ENCODE results near the gene EVI5L. TPM values are rescaled to one million over a fixed set of nuclear protein-coding genes. Genes with fewer than 3 reads are reported as not detected.

The EVI5L gene
- total RNA-seq, 1 donor from 2014 or later, result 9.9 TPM

- no peak for TF ChIP-seq CTCF (IDR thresholded peaks at IDR 0.05; ENCODE audit: insufficient read depth, low read length, poor library complexity, severe bottlenecking)
- DNase-seq (ENCODE audit: low read depth), result no peak
- Histone ChIP-seq H3K36me3 (ENCODE audit: control insufficient read depth, insufficient read depth, low read length) (no peaks in the 10 kb centered on the region), H3K27me3 (ENCODE audit: control insufficient read depth, insufficient read depth, low read length) (peaks cover 4% of the 10 kb centered on the region), H3K4me3 (ENCODE audit: low read depth, low read length) (no peak overlapping the region)
These were observed 49.8 kb downstream of the EVI5L start for GRCh38 chr19:7879836-7880235.

- no peak for TF ChIP-seq CTCF (IDR thresholded peaks at IDR 0.05; ENCODE audit: insufficient read depth, low read length, poor library complexity, severe bottlenecking)
- DNase-seq (ENCODE audit: low read depth), result no peak
- H3K4me3 ChIP-seq (ENCODE audit: low read depth, low read length), result no peak overlapping the region
- H3K27me3 ChIP-seq (ENCODE audit: control insufficient read depth, insufficient read depth, low read length), result no peaks in the 10 kb centered on the region
- no peaks in the 10 kb centered on the region for H3K36me3 ChIP-seq (ENCODE audit: control insufficient read depth, insufficient read depth, low read length)
These were observed 51.9 kb downstream of the EVI5L start for GRCh38 chr19:7881910-7882309.

DNA sequence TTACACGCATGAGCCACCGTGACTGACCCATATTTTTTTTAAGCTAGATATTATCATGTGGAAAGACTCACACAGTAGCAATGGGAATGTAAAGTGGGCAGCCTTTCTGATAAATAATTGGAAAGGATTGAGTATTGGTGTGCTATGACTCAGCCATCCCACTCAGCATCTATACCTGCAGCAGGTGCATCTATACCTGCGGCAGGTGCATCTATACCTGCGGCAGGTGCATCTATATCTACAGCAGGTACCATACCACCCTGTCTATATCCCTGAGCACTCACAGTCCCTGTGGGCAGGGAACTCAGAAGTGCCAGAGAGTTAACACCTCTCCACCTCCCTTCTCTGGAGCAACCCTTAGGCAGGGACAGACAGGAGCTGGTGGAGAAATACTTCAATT is 53.1 kb downstream of the EVI5L start:
- H3K27me3 ChIP-seq (ENCODE audit: control insufficient read depth, insufficient read depth, low read length), result no peaks in the 10 kb centered on the region
- TF ChIP-seq CTCF (IDR thresholded peaks at IDR 0.05; ENCODE audit: insufficient read depth, low read length, poor library complexity, severe bottlenecking), result no peak
- H3K4me3 ChIP-seq (ENCODE audit: low read depth, low read length), result no peak overlapping the region
- H3K36me3 ChIP-seq (ENCODE audit: control insufficient read depth, insufficient read depth, low read length), result no peaks in the 10 kb centered on the region
- DNase-seq (ENCODE audit: low read depth), result no peak

DNA sequence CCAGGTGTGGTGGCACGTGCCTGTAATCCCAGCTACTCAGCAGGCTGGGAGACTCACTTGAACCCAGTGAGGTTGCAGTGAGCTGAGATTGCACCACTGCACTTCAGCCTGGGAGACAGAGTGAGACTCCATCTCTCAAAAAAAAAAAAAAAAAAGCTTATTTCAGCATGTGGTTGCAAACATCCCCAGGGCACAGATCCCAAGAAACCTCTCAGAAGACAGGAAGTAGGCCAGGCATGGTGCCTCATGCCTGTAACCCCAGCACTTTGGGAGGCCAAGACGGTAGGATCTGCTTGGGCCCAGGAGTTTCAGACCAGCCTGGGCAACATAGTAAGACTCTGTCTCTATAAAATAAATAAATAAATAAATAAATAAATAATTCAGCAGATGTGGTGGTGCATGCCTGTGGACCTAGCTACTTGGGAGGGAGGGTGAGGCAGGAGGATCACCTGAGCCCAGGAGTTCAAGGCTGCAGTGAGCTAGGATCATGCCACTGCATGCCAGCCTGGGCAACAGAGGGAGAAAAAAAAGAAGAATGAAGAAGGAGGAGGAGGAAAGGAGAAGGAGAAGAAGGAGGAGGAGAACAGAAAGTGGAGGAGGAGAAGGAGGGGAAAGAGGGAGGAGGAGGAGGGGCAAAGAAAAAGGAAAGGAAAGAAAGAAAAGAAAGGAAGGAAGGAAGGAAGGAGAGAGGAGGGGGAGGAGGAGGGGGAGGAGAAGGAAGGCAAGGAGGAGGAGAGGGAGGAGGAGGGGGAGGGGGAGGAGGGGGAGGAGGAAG is 54.0 kb downstream of the EVI5L start:
- no peak overlapping the region for H3K4me3 ChIP-seq (ENCODE audit: low read depth, low read length)
- H3K36me3 ChIP-seq (ENCODE audit: control insufficient read depth, insufficient read depth, low read length), result no peaks in the 10 kb centered on the region
- TF ChIP-seq CTCF (IDR thresholded peaks at IDR 0.05; ENCODE audit: insufficient read depth, low read length, poor library complexity, severe bottlenecking), result no peak
- no peak for DNase-seq (ENCODE audit: low read depth)
- no peaks in the 10 kb centered on the region for H3K27me3 ChIP-seq (ENCODE audit: control insufficient read depth, insufficient read depth, low read length)

DNA sequence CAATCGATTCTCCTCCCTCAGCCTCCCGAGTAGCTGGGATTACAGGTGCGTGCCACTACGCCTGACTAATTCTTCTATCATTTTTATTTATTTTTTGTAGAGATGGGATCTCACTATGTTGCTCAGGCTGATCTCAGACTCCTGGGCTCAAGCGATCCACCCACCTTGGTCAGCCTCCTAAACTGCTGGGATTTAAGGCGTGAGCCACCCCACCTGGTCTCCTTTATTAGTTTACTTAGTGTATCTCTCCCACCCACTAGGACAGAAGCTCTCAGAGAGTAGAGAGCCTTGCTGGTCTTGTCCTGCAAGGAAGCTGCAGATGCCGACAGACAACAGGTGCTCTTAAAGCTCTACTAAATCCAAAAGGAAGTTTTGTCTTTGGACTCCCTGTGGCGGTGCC is 55.8 kb downstream of the EVI5L start:
- no peak overlapping the region for H3K4me3 ChIP-seq (ENCODE audit: low read depth, low read length)
- TF ChIP-seq CTCF (IDR thresholded peaks at IDR 0.05; ENCODE audit: insufficient read depth, low read length, poor library complexity, severe bottlenecking), result no peak
- no peak for DNase-seq (ENCODE audit: low read depth)

More for the DNA sequence above, 55.8 kb downstream of the EVI5L start:
- no peaks in the 10 kb centered on the region for H3K36me3 ChIP-seq (ENCODE audit: control insufficient read depth, insufficient read depth, low read length)
- no peaks in the 10 kb centered on the region for H3K27me3 ChIP-seq (ENCODE audit: control insufficient read depth, insufficient read depth, low read length)

Data from kidney epithelial cell (primary cell).